Chondrocyte (in vitro differentiated cells): Measurements from ENCODE around the gene ARID3C. TPM values are rescaled to one million over a fixed set of nuclear protein-coding genes. Genes with fewer than 3 reads are reported as not detected.

Experiments used
- DNase-seq: peaks from one replicate; pipeline ENCODE4 v3.0.0; 2021; ENCODE audit warnings: mixed read lengths, low spot score
- H3K27ac Mint-ChIP-seq: one replicate; pipeline ENCODE4 v1.8.0; 2021; ENCODE audit warnings: mild to moderate bottlenecking, moderate library complexity, mixed read lengths; ENCODE audit not compliant: unreplicated experiment
- H3K27me3 Mint-ChIP-seq: 2 replicates; pipeline ENCODE4 v1.8.0; 2021; ENCODE audit warnings: low read depth, mixed read lengths
- H3K36me3 Mint-ChIP-seq: 2 replicates; pipeline ENCODE4 v1.8.0; 2021; ENCODE audit warnings: low read depth, mixed read lengths
- H3K4me1 Mint-ChIP-seq: 2 replicates; pipeline ENCODE4 v1.8.0; 2021; ENCODE audit warnings: low read depth, mild to moderate bottlenecking, mixed read lengths
- H3K4me3 Mint-ChIP-seq: one replicate; pipeline ENCODE4 v1.8.0; 2021; ENCODE audit warnings: mild to moderate bottlenecking, moderate library complexity, mixed read lengths; ENCODE audit not compliant: unreplicated experiment
- H3K9me3 Mint-ChIP-seq: 2 replicates; pipeline ENCODE4 v1.8.0; 2021; ENCODE audit warnings: low read depth, mixed read lengths
- total RNA-seq: library from RNA; stranded (reverse); gene quantifications from 3 replicates; pipeline ENCODE4 v1.2.1, GENCODE V29; 2021
- TF ChIP-seq, protein P1 (sequence below): fragments of 200-600 bp; sonication (generic); IDR thresholded peaks from 2 replicates; pipeline ENCODE4 v1.5.0; 2021; ENCODE audit warnings: antibody characterized with exemption, mild to moderate bottlenecking, moderate library complexity

ARID3C gene
- total RNA-seq, 1 donor from 2014 or later, result 0.20 TPM

DNA sequence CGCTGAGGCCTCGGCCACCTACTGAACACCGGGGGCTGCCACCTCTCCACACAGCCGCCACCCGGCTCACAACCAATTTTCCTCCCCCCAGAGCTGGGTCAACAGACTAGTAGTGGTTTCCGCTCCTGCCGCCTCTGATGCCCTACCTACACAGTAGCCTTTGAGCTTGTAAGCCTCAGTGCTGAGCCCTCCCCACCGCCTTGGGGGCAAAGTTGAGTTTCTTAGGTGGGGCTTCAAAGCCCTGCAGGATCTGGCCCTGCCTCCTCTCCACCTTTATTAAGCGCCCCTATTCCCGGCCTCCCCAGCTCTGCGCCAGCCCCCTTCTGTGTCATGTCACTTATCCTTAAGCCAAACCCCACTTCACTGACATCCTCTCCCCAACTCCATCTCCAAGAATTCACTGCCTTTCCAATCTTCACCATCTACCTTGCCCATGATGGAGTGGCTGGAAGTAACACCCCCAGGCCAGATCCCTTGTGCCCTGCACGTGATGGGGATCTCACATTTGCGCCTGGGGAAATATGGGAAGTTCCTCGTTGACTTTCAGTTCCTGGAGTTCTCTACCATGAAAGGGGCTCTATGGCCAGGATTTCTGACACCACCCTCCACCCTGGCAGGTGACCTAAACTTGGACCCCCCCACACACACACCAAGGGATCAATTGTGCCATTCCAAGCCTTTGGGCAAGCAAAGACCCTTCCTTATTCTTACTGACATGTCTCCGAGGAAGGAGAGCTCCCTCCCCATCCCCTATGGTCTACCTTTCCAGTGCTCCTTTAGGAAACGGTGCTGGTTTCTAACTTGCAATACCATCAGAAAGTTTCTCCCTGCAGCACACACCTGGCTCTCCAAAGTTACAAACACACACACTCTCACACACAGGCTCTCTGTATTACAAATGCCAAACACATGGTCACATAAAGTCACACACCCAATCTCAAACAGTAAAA lies 36.7 kb downstream of the ARID3C start:
- H3K36me3 Mint-ChIP-seq, result no peaks in the 10 kb centered on the region
- DNase-seq, result no peak
- peaks cover 50% of the 10 kb centered on the region for H3K27me3 Mint-ChIP-seq
- no peak overlapping the region for H3K4me3 Mint-ChIP-seq
- no peaks in the 10 kb centered on the region for H3K9me3 Mint-ChIP-seq
- H3K4me1 Mint-ChIP-seq, result peaks cover 16% of the 10 kb centered on the region
- TF ChIP-seq, protein P1, sequence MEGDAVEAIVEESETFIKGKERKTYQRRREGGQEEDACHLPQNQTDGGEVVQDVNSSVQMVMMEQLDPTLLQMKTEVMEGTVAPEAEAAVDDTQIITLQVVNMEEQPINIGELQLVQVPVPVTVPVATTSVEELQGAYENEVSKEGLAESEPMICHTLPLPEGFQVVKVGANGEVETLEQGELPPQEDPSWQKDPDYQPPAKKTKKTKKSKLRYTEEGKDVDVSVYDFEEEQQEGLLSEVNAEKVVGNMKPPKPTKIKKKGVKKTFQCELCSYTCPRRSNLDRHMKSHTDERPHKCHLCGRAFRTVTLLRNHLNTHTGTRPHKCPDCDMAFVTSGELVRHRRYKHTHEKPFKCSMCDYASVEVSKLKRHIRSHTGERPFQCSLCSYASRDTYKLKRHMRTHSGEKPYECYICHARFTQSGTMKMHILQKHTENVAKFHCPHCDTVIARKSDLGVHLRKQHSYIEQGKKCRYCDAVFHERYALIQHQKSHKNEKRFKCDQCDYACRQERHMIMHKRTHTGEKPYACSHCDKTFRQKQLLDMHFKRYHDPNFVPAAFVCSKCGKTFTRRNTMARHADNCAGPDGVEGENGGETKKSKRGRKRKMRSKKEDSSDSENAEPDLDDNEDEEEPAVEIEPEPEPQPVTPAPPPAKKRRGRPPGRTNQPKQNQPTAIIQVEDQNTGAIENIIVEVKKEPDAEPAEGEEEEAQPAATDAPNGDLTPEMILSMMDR, result peak; percentile 68
- H3K27ac Mint-ChIP-seq, result no peak overlapping the region

DNA sequence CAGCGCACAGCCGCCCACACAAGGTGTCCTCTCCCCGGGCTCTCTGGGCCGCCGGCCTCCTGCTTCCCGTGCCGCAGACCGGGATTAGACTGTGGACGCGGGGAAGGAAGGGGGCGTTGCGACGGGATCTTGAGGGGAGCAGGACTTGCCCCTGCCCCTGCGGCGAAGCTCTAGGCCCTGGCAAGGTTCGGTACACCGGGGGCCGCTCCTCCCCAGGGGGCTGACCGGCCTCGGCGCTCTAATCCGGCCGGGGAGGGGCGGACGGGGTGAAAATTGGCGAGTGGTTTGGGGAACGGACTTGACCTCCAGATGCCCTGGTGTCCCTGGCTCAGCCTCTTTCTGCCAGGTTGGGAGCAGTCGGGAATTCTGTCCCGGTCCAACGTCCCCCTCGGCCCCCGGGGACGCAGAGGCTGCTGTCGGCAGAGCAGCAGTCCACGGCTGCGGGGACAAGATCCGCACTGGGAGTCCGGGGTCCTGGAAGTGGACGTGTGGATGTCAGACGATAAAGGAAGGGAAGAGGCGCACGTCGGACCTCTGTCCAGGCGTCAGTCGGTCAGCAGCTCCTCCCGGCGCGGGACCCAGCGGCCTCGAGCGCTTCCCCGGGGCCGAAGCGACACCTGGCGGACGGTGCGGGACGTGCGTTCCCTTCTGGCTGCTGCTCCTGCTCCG lies 37.5 kb downstream of the ARID3C start:
- Mint-ChIP-seq H3K27ac (no peak overlapping the region), H3K4me3 (peak overlapping the region; percentile 36), H3K4me1 (peaks cover 16% of the 10 kb centered on the region), H3K27me3 (peaks cover 52% of the 10 kb centered on the region), H3K36me3 (no peaks in the 10 kb centered on the region), H3K9me3 (no peaks in the 10 kb centered on the region)
- TF ChIP-seq, protein P1, result peak; percentile 93
- no peak for DNase-seq

DNA sequence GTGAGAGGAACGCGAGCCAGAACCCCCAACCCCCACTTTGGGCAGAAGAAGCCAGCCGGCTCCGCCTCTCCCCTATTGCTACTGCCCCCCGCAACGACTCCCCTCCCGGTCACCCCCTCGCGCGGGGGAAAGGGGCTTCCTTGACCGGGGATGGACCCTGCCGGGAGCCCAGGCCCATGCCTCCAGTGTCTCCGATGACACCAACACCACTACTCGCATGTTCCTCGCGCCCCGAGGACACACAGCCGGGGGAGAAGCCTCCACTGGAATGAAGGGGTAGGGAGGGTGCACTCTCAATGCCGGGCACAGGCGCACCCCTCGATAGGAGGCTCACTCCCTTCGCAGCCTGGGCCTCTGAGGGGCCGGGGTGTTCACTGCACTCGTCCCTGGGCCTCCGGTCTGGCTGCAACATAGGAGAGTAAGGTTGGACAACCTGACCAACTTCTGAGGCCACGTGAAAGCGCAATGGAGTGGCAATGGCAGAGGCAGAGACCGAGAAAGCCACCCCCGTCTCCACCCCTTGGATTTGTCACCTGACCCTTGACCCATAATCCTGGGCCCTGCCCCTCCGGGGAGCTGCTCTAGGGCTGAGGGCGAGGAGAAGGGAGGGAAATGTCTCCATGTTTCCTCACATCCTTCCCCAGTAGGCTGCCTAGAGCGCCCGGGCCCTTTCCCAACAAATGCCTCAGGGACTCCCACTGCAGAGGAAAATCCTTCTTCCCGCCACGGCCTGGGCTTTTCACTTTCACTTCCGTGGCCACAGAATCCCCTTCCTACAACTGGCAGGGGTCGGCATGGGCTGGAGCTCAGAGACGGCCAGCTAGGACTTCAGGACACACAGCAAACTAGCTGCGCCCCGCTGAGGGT lies 38.3 kb downstream of the ARID3C start:
- TF ChIP-seq, protein P1, result no peak
- Mint-ChIP-seq H3K36me3 (no peaks in the 10 kb centered on the region), H3K4me1 (peaks cover 16% of the 10 kb centered on the region), H3K4me3 (peak overlapping the region; percentile 70), H3K27ac (no peak overlapping the region), H3K27me3 (peaks cover 56% of the 10 kb centered on the region), H3K9me3 (no peaks in the 10 kb centered on the region)
- DNase-seq, result no peak

DNA sequence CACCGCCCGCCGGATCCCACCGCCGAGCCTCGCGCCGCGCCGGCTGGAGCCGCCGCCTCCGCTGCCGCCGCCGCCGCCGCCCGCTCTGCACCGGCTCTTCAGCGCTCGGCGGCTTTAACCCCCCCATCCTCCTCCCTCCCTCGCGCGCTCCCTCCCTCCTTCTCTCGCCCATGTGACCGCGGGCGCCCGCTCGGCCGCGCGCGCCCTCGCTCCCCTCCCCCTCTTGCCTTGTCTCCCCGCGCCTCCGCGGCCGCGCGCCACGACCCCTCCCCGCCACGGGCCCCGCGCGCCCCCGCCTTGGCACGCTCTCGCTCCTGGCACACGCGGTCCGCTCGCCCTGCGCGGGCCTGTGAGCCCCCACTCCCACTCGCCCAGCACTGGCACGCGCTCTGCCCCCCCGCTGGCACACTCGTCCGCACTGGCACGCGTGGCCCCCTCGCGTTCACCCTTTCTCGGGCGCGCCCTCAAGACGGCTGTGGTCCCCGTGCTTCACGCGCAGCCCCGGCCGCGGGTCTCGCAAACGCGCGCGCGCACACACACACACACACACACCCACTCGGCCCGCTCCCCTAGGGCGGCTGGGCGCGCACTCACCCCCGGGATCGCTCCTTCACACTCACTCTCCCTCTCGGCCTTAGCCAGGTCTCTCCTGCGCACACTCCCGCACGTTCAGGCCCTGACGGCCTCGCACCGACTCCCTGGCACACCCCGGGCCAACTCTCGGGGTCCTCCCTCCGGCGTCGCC lies 39.1 kb downstream of the ARID3C start, which contains the start of gene CNTFR:
Gene CNTFR, minus strand, starts transcription at position 89 of the 745 bp plus-strand sequence. CDS start 20,743 bp downstream, outside the sequence.
- TF ChIP-seq, protein P1, result no peak
- Mint-ChIP-seq H3K4me3 (peak within 1 kb of the TSS; percentile 70), H3K27ac (no peak within 1 kb of the TSS), H3K4me1 (peaks cover 16% of the 10 kb centered on the region), H3K9me3 (no peaks in the 10 kb centered on the region), H3K27me3 (peaks cover 64% of the 10 kb centered on the region), H3K36me3 (no peaks in the 10 kb centered on the region)
- no peak for DNase-seq
